ENCODE results near the gene C2orf69.

Gene C2orf69

DNA sequence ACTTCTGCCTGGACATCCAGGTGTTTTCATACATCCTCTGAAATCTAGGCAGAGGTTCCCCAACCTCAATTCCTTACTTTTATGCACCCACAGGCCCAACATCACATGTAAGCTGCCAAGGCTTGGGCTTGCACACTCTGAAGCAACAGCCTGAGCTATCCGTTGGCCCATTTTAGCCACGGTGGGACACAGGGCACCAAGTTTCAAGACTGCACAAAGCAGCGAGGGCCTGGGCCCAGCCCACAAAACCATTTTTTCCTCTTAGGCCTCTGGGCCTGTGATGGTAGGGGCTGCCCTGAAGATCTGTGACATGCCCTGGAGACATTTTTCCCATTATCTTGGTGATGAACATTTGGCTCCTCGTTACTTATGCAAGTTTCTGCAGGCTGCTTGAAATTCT lies 5.9 kb downstream of the C2orf69 start:
- no peak for DNase-seq

DNA sequence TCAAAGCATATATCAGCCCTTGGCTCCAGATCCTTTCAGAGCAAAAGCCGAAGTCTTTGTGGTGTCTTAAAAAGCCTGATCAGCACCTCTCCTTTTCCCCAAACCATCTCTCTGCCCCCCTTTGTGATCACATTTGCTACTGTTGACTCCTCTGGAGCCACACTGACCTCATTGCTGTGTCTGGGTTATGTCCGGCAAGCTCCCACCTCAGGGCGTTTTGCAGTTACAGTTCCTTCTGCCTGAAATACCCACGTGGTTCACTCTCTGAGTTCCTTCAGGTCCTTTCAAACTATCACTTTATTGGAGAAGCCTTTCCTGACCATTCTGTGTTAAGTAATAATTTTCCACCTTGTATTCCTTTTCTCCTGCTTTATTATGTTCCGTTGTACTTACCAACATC lies 11.8 kb downstream of the C2orf69 start:
- no peak for DNase-seq

DNA sequence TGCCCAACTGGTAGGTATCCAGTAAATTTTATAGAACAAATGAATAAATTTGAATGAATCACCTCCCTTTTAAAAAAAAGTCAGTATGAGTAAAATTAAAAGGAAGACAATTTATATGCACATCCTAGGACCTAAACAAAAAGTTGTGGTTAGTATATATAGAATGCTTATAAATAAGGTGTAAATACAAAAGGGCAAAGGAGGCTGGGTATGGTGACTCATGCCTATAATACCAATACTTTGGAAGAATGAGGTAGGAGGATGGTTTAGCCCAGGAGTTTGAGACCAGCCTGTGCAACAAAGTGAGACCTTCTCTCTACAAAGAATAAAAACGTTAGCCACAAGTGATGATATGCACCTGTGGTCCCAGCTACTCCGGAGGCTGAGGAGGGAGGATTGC lies 12.8 kb downstream of the C2orf69 start:
- DNase-seq = no peak

DNA sequence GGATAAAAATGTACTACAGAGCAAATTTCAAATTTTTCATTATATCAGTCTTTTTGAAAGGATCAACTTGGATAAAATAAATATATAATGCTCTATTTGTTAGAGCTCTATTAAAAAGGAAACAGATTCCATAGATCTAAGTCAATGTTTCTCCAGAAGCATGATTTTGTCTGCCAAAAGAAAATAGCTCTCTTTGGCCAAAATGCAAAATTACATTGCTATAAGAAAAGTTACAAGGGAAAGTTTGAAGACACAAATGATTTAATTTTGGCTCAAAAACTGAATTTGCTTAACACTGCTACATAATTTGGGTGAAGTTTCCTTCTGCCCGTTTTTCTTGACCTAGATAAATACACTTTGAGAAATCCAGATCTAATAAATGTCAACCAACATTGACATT lies 15.7 kb downstream of the C2orf69 start:
- DNase-seq = no peak

DNA sequence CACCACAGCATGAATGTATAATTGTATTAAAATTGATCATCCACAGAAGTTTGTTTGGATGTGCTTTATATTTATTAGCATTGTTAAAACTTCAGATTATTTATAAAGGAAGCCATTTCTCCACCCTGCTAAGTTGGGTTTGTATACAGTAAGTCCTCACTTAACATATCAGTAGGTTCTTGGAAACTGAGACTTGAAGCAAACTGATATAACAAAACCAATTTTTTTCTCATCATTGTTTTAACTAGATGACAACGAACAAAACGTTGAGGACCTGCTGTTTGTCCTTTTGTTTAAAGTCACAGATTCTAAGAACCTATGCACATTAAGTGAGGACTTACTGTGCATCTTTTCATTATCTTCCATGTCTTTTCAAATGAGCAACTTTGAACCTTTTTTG lies 17.1 kb downstream of the C2orf69 start:
- no peak for DNase-seq

DNA sequence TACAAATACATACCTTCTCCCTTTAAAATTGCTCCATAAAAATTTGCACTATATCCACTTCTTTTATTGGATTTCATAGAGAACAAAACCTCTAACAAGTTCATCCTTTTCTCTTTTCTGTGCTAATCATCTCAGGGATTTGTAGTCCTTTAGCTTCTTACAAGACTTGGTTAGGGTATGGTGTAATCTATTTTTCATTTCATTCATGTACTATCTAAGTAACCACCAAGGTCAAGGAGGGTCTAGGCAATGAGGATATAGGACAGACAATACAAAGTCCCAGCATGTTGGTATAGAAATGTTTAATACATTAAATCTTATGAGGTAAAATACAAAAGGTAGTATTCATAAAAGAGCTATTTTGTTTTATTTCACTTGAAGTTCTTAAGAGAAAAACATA lies 17.5 kb downstream of the C2orf69 start:
- DNase-seq = no peak

DNA sequence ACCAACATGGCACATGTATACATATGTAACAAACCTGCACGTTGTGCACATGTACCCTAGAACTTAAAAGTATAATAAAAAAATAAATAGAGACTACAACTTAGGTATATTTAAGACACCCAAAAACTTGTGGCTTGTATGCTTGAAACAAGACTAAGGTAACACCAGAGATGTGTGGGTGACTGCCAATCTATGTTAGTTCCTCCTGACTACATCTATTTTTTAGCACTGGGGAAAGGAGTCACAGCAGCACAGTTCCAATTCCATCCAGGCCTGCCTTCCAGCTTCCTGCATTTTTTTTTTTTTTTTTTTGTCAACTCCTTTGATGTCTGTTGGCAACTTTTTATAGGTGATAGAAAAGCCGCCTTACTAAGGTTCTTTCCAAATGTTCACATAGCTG lies 18.2 kb downstream of the C2orf69 start:
- no peak for DNase-seq

DNA sequence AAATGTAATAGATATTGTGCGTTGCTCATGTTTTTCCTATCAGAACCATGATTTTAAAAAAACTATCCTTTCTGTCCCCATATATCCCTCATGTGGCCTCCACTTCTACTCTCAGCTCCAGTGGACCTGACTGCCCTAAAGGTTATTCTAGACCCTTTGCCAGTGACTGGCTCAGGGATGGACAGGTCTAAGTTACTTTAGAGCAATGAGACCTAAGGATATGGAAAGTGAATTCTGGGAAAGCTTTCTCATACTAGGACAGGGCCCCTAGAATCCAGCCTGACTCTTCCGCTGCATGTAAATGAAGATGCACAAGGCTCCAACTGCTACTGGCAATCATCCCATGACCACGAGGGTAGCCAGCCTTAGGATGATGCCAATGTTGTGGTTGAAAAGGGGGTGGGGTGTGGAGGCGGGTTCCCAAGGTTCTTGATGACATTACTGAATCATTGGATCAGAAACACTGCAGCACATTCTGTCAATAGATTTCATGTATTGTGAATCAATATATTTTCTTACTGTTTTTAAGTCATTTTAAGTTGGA lies 21.3 kb downstream of the C2orf69 start:
- DNase-seq = no peak

DNA sequence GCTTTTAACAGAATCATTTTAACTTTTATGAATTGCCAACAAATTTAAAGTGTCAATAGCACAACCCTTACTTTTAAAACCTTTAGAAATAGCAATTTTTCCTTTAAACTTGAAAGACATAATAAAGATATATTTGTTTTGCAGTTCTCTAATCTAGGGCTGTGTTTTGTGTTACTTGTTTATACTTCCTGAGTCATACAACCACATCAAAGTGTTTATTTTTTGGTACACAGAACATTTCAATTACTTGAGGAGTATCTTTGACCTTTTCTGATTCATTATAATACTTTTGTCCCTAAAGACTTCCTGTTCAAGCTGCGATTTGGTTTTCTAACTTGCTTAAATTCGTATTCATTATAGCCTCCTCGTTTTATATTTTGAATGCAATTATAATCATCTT lies 22.4 kb downstream of the C2orf69 start:
- DNase-seq = no peak

DNA sequence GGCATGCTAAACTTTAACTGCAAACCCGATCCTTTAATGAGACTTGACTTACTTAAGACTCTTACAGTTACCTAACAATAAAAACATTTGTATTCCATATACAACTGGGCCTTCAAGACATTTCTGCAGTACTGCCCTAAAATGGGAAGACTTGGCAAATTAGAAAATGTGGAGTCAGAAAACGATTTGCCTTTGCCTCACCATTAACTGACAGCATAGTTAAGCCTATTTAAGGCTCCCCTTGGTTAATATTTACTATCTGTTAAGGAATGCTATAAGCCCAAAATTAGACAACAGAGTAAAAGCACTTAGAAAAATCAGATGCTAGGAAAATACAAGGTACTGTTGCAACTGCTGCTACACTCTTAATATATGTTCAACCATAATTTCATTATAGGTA lies 25.5 kb downstream of the C2orf69 start:
- no peak for DNase-seq

DNA sequence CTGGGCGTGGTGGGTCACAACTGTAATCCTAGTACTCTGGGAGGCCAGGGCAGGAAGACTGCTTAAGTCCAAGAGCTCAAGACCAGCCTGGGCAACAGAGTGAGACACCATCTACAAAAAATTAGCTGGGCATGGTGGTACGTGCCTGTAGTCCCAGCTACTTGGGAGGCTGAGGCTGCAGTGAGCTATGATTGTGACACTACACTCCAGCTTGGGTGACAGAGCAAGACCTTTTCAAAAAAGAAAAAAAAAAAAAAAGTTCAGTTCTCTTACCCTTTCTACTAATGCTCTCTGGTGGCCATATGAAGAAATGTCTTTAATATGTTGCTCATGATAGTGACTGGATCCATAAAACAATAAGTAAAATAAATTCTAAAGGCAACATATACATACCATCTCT lies 29.3 kb downstream of the C2orf69 start:
- no peak for DNase-seq

DNA sequence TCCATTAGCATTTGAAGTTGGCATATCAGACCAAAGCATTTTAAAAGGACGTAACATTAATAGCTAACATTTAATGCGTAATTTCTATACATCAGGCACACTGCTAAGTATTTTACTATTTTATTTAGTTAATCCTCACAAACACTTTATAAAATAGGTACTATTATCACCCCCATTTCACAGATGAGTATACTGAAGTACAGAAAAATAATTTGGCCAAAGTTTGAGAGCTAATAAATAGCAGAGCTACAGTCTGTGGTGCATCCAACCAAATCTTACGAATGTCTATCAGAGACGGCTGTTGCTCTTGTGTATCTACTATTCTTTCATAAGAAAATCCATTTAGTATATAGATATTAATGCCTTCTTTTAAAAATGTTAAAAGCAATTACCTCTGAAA lies 32.3 kb downstream of the C2orf69 start:
- DNase-seq = no peak

DNA sequence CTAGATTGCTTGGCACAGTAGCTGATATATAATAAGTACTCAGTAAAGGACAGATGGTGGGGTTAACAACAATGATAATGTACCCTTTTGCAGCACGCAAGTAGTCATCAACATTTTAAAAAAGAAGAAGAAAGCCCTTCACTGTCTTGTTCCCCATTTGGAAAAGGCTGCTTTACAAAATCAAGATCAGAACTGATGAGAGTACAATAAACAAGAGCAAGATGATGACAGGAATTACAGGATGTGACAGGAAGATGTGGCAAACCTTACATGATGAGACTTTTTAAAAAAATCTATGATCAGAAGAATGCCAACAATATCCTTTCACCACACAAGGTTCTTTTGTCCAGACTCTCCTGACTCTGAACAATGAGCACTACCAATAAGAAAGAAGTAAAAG lies 35.1 kb downstream of the C2orf69 start:
- no peak for DNase-seq

DNA sequence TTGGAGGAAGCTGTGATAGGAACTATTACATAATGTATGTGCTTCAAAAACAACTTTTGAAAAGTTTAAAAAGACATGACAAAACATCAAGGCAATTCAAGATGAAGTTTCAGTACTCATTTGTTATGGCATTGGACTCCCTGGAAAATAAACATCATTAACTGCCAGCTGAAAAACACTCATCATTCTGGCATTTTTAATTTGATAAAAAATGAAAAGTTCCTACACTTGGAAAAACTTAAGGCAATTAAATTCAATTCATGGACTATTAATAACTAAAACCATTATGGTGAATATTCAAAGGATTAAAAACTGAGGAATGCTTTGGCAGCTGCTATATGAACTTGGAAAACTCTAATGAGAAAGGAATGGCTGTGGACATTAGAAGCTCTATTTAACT lies 35.7 kb downstream of the C2orf69 start:
- DNase-seq = no peak

DNA sequence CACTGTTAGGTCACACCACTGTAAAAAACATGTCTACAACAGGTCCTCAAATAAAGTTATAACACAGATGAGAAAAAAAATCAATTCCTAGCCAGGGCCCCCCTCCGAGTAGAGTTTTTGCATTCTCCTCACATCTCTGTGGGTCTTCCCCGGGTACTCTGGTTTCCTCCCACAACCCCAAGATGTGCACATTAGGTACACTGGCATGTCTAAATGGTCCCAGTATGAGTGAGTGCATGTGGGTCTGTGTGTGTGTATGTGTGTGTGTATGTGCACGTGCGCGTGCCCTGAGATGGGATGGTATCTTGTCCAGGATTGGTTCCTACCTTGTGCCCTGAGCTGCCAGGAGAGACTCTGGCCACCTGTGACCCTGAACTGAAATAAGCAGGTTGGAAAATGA lies 39.3 kb downstream of the C2orf69 start:
- no peak for DNase-seq

DNA sequence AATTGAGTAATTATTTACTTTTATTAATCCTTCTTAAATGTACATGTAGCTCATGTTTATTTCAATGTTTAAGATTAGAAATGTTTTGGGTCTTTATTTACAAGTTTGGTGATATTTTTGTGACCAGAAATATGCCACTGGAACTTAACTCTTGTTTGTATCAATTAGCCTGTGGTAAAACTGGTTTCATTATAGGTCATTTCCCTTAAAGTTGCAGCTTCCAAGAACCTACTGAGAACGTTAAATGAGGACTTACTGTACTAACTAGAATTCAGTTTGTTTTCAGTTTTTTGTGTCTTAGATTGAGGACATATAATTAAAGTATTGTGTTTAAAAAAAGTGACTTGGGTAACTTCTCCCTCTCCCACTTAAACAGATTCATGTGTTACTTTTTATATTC lies 39.9 kb downstream of the C2orf69 start:
- DNase-seq = no peak

DNA sequence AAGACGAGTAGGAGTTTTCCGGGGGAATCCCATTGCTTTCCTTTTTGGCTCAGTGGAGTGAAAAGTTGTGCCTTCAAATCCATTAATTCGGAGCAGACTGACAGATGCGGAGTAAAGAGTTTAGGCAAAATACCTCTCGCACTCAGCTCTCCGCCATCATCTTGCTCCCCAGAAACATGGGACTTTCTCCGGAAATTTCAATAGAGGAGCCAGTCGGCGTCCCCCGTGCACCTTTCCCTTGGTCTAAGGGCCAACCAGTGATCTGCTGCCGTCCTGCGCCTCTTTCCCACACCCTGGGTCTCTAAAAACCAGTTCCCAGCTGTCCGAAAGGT lies 43.9 kb downstream of the C2orf69 start:
- DNase-seq = no peak

DNA sequence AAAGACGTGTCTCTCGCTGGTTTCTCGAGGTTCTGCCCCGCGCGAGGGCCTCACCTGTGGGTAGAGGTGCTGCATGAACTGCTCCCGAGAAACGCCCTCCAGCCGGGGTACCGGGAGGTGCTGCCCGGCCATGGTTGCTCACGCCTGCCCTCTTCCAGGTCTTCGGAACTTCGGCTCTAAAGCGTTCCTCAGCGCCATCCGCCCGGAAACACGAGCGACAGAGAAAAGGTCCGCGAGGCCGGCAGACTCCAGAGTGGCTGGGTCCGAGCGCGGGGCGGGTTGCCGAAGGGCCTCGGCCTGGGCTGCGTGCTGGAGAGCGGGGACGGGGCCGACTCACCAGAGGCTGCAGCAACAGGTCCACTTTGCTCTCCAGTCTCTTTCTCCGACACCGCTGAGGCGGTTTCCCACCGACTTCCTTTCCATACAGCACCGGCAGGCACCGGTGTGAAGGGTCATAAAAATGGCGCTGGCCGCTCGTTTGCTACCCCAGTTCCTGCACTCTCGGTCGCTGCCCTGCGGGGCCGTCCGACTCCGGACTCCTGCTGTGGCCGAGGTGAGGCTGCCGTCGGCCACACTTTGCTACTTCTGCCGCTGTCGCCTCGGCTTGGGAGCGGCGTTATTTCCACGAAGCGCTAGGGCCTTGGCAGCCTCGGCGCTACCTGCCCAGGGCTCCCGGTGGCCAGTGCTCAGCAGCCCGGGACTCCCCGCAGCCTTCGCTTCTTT lies 44.4 kb downstream of the C2orf69 start, which contains the start of the genes MAIP1 and TYW5:
TSS of gene MAIP1 (plus strand) at position 244 of the 723 bp plus-strand sequence. CDS start at position 461, 217 bp downstream.
TSS of gene TYW5 (minus strand) at position 153 of the 723 bp plus-strand sequence. CDS start at position 132, 21 bp downstream.
- DNase-seq = peak; percentile 77

DNA sequence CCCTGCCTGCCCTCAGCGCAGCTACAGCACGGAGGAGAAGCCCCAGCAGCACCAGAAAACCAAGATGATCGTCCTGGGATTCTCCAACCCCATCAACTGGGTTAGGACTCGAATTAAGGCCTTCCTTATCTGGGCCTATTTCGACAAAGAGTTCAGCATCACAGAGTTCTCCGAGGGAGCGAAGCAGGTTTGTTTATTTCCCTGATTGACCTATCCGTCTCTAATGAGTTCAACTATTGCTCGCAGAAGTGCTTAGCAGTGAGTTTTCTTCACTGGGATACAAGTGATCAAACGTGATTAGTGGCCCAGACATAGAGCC lies 44.9 kb downstream of the C2orf69 start:
- DNase-seq = no peak

DNA sequence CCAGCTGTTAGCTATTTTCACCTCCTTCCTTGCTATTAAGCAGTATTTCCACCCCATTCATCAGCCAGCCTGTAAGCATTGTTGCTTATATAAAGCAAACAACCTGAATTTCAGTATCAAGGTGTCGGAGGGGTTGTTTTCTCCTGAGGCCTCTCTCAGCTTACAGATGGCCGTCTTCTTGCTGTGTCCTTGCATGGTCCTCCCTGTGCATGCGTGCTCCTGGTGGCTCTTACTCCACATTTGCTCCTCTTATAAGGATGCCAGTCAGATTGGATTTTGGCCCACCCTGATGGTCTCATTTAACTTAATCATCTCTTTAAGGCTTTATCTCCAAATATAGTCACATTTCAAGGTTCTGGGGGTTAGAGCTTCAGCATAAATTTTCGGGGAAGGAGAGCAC lies 46.9 kb downstream of the C2orf69 start:
- DNase-seq = no peak

DNA sequence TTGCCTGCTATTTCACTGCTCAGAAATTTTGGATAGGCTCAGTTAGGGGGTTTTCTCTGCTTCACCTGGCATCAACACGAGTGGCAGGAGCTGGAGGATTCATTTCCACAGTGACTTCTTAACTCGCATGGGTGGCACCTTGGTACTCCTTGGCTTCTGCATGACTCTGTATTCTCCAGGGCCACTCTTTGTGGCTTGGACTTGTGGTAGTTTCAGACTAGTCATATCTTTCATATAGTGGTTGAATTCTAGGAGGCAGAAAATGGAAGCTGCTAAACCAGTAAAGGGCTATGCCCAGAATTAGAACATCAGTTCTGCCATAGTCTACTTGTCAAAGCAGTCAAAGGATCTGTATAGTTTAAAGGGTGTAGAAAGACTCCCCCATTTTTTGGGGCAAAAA lies 51.1 kb downstream of the C2orf69 start:
- DNase-seq = no peak

DNA sequence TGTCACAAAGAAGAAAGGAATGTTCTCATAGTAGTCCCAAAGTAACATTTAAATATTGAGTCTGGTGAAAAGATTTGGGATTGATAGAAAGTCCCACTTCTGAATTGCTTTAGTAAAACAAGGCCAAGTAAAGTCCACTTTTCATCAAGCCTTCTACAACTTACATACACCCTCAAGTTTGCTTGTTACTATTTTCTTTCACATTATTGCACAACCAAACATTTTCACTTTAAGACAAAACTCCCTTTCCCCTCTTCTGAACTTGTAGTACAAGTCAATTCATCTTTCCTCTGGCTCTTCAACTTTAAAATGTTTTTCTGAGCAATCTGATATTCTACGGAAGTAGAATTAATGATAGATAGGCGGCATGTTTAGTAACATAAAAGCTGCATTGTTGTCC lies 55.3 kb downstream of the C2orf69 start:
- no peak for DNase-seq

DNA sequence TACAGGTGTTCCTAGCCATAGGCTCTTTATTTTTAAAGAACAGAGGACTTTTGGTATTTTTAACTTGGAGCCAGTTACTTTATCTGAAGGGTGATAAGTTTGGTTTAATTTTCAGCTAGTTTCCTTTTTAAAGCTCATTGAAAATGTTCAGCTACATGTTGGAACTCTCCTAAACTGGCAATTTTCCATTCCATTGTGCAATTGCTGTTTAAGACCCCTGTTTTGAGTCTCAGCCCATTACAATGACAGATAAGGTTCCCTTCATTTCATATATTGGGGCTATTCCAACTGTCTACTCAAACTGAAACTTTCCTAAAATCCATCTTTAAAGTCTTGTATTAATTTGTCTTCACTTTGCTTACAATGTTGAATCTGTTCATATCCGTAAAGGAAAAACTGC lies 55.9 kb downstream of the C2orf69 start:
- no peak for DNase-seq

DNA sequence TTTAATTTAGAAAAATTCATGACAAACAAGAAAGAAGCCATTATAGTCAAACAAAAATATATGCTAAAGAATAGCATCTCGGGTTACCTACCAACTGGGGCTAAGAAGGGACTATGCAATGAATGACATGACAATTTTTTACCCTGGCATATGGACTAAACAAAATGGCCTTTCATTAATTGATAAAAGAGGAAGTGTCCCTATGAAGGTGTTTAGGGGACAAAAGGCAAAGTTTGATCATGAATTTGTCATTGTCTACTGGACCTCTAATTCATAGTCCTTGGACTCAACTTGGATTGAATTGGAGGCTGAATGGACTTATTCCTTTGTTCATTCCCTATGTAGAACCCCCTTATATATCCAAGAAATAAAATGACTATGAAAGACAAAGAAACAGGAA lies 57.0 kb downstream of the C2orf69 start:
- no peak for DNase-seq

DNA sequence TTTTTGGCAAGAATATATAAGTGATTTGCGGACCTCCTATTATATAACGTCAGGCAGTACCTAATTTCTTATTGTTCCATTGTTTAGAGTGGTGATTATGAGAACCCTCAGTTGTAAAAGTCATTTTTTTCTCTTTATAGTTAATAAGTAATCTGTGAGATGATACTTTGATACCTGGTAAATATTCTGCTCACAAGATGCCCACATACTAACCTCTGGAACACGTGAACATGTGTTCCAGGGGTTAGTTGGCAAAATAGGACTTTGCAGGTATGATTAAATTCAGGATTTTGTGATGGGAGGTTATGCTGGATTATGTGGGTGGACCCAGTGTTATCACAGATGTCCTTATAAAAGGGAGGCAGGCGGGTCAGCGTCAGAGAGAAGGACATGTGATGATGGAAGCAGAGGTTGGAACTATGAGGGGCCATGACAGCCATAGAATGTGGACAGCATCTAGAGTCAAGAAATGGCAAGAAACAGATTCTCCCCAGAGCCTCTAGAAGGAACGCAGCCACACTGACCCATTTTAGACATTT lies 61.1 kb downstream of the C2orf69 start:
- DNase-seq = no peak
